Testis (tissue), 3 donors: ENCODE data around the gene MAPK8IP3. TPM values are rescaled to one million over a fixed set of nuclear protein-coding genes. Genes with fewer than 3 reads are reported as not detected.

ENCODE experiments used
- DNase-seq: peaks from one replicate; pipeline ENCODE4 v3.0.0-alpha.2; 2019
- H3K27ac ChIP-seq, 2 donors: fragments of 200-600 bp; sonication (generic); one replicate each; pipeline ENCODE4 v1.5.1; 2019
- H3K27me3 ChIP-seq: fragments of 200-600 bp; sonication (generic); one replicate; pipeline ENCODE4 v1.5.1; 2019
- H3K36me3 ChIP-seq: fragments of 200-600 bp; sonication (generic); one replicate; pipeline ENCODE4 v1.5.1; 2017; ENCODE audit warnings: low read depth; ENCODE audit errors: missing control alignments
- H3K4me1 ChIP-seq: fragments of 200-600 bp; sonication (generic); one replicate; pipeline ENCODE4 v1.5.1; 2019
- H3K4me3 ChIP-seq, 2 donors: fragments of 200-600 bp; sonication (generic); one replicate each; pipeline ENCODE4 v1.5.1; 2017 to 2019
- H3K9me3 ChIP-seq: fragments of 200-600 bp; sonication (generic); one replicate; pipeline ENCODE4 v1.5.1; 2017
- POLR2A ChIP-seq: fragments of 450-650 bp; IDR thresholded peaks from one replicate; pipeline ENCODE4 v1.6.1; 2017; ENCODE audit warnings: antibody characterized with exemption, mild to moderate bottlenecking, moderate library complexity
- WGBS, 2 donors: methylation state at CpG; one replicate each; pipeline ENCODE4 v1.1.5; 2018; 5-methylcytosine and 5-hydroxymethylcytosine counted together
- intact Hi-C: fragments of 100-400 bp; cut with DNase I; formaldehyde crosslinking; loops from one replicate; pipeline ENCODE4 v1.15.1; 2023; ENCODE audit warnings: low total_unique reads
- polyA plus RNA-seq: library from polyadenylated mRNA; stranded (reverse); fragments of 350-450 nt; fragmentation: Illumina TruSeq; extraction: RNeasy Lipid Tissue Mini Kit (QIAGEN cat#74804); gene quantifications from one replicate; pipeline ENCODE4 v1.2.3, GENCODE V29; 2014; ENCODE audit warnings: low read depth, low replicate concordance; ENCODE audit not compliant: insufficient read depth
- total RNA-seq, 2 donors: library from RNA; depleted of rRNA; stranded (reverse); fragments of >200 nt; gene quantifications; one replicate each; pipeline ENCODE4 v1.2.3, GENCODE V29; 2016
- TF ChIP-seq, protein P1 (sequence below), 3 experiments: fragments of 450-650 bp in 2 of 3; fragments of 200-600 bp in 1 of 3; sonication (generic) in 1 of 3; IDR thresholded peaks; one replicate each; pipeline ENCODE4 v1.5.1; 2016 to 2019; ENCODE audit warnings: antibody characterized with exemption in 3 of 3, mild to moderate bottlenecking in 2 of 3, moderate library complexity in 1 of 3

MAPK8IP3 gene
- total and polyA plus RNA-seq, 3 donors from 2014 or later: 52.7 to 154 (median 128) TPM

- DNase-seq: no peak
- no peak overlapping the region for H3K27ac ChIP-seq
- no peaks in the 10 kb centered on the region for H3K27me3 ChIP-seq
- no peak overlapping the region for H3K4me3 ChIP-seq
- no peak for TF ChIP-seq POLR2A
- TF ChIP-seq, protein P1, sequence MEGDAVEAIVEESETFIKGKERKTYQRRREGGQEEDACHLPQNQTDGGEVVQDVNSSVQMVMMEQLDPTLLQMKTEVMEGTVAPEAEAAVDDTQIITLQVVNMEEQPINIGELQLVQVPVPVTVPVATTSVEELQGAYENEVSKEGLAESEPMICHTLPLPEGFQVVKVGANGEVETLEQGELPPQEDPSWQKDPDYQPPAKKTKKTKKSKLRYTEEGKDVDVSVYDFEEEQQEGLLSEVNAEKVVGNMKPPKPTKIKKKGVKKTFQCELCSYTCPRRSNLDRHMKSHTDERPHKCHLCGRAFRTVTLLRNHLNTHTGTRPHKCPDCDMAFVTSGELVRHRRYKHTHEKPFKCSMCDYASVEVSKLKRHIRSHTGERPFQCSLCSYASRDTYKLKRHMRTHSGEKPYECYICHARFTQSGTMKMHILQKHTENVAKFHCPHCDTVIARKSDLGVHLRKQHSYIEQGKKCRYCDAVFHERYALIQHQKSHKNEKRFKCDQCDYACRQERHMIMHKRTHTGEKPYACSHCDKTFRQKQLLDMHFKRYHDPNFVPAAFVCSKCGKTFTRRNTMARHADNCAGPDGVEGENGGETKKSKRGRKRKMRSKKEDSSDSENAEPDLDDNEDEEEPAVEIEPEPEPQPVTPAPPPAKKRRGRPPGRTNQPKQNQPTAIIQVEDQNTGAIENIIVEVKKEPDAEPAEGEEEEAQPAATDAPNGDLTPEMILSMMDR (IDR thresholded peaks at IDR 0.05): no peak
- H3K36me3 ChIP-seq: no peaks in the 10 kb centered on the region
- intact Hi-C loops: no loop called here
- no peaks in the 10 kb centered on the region for H3K4me1 ChIP-seq
- 90 to 96% methylated on average over 13 to 14 of the region's 15 CpGs for WGBS, 2 donors
- H3K9me3 ChIP-seq: no peaks in the 10 kb centered on the region
Measured at GRCh38 chr16:1790261-1790610, 84.2 kb downstream of the MAPK8IP3 start.

GRCh38 chr16:1790611-1791255 is 84.7 kb downstream of the MAPK8IP3 start:
- intact Hi-C loops: no loop called here
- Histone ChIP-seq H3K27ac (no peak overlapping the region), H3K4me1 (no peaks in the 10 kb centered on the region), H3K27me3 (no peaks in the 10 kb centered on the region), H3K4me3 (no peak overlapping the region), H3K9me3 (no peaks in the 10 kb centered on the region), H3K36me3 (no peaks in the 10 kb centered on the region)
- WGBS, 2 donors: 88% methylated on average over 38 of the region's 44 CpGs; no CpG with 5 or more reads in 1 of the 2 donors
- DNase-seq: no peak
- no peak for TF ChIP-seq POLR2A
- TF ChIP-seq, protein P1 (IDR thresholded peaks at IDR 0.05): no peak

GRCh38 chr16:1791256-1791942 is 85.4 kb downstream of the MAPK8IP3 start:
- no peak overlapping the region for H3K4me3 ChIP-seq
- DNase-seq: no peak
- 93 to 100% methylated on average over 6 to 32 of the region's 53 CpGs for WGBS, 2 donors
- intact Hi-C loops: no loop called here
- no peaks in the 10 kb centered on the region for H3K27me3 ChIP-seq
- H3K27ac ChIP-seq: no peak overlapping the region
- no peaks in the 10 kb centered on the region for H3K9me3 ChIP-seq
- H3K36me3 ChIP-seq: no peaks in the 10 kb centered on the region
- TF ChIP-seq, protein P1 (IDR thresholded peaks at IDR 0.05): no peak
- TF ChIP-seq POLR2A: no peak
- H3K4me1 ChIP-seq: no peaks in the 10 kb centered on the region

DNA sequence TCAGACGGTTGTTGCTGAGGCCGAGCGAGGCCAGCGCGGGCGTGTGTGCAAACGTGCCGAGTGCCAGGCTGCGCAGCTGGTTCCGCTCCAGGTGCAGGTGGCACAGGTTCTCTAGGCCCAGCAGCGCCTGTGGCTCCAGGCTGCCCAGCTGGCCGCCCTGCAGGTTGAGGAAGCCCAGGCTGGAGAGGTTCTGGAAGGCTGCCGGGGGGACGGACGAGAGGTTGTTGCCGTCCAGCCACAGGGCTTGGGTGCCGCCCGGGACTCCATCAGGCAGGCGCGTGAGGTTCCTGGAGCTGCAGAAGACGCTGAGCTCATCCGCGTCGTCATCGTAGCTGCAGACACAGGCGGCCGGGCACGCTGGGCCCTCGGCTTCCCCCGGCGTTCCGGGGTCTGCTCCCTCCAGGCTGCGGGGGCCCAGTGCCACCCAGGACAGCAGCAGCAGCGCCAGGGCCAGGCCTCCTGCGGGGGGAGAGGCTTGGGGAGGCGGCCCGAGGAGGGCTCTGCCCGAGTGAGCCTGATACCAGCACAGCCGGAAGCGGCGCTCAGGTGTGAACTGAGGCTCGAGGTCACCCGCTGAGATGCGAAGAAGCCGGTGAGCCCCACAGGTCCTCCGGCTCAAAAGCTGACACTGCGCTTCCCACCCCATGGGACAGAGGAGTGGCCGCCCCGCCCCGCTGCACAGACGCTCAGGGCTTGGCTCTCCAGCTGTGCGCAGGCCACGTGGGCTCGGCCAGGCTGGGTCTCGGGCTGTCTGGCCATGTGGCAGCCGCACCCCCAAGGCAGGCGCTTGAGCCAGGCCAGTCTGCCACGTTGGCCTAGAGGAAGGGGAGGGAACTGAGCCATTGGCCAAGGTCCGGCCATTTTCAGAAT is 86.2 kb downstream of the MAPK8IP3 start:
- DNase-seq: no peak
- Histone ChIP-seq H3K27me3 (no peaks in the 10 kb centered on the region), H3K4me3 (no peak overlapping the region), H3K36me3 (no peaks in the 10 kb centered on the region), H3K4me1 (no peaks in the 10 kb centered on the region), H3K9me3 (no peaks in the 10 kb centered on the region), H3K27ac (no peak overlapping the region)
- intact Hi-C loops: no loop called here
- 87 to 90% methylated on average over 4 to 58 of the region's 59 CpGs for WGBS, 2 donors
- TF ChIP-seq, protein P1 (IDR thresholded peaks at IDR 0.05): no peak
- no peak for TF ChIP-seq POLR2A
